GM12878 (cell line): ENCODE measurements around the gene BRAF. TPM values are rescaled to one million over a fixed set of nuclear protein-coding genes. Genes with fewer than 3 reads are reported as not detected.

ENCODE experiments used
- ATAC-seq: fragments of 200-7000 bp; cut with Tn5 transposase; 3 replicates; pipeline ENCODE4 v1.9.1; 2020; ENCODE audit warnings: mild to moderate bottlenecking, moderate library complexity
- BruUV-seq: library from RNA; stranded (reverse); fragments of 400-500 nt; replicated peaks from 2 replicates; lab custom pipeline; 2021; lab: Mats Ljungman, UMichigan
- CTCF ChIA-PET: fragments of 300-600 bp; sonication (Branson Sonifier 250); formaldehyde crosslinking; extraction: SDS; loops from one replicate; lab custom pipeline; 2021; ENCODE audit warnings: inconsistent platforms; lab: Yijun Ruan, JAX
- POLR2A ChIA-PET: fragments of 350-600 bp; formaldehyde crosslinking; extraction: SDS; loops from one replicate; lab custom pipeline; 2021; ENCODE audit warnings: inconsistent platforms; lab: Charles Lee
- RAD21 ChIA-PET: fragments of 300-600 bp; sonication (Branson Sonifier 250); formaldehyde crosslinking; loops from one replicate; lab custom pipeline; 2023; ENCODE audit warnings: antibody characterized with exemption; ENCODE audit not compliant: unreplicated experiment; lab: Charles Lee
- SMC1A ChIA-PET: fragments of 300-600 bp; sonication (Branson Sonifier 250); formaldehyde crosslinking; loops from one replicate; lab custom pipeline; 2023; ENCODE audit not compliant: unreplicated experiment, uncharacterized antibody; lab: Charles Lee
- DNase-seq: peaks from one replicate; pipeline ENCODE4 v3.0.0-alpha.2; 2011; ENCODE audit warnings: low read depth, low spot score
- FAIRE-seq: peaks from 3 replicates; lab custom pipeline; 2011; peaks lifted over from hg19 to GRCh38; lab: Jason Lieb, UNC
- H2AFZ ChIP-seq: 2 replicates; pipeline ENCODE4 v1.6.0; 2011; ENCODE audit warnings: low read depth, low read length, control low read depth; ENCODE audit not compliant: control insufficient read depth
- H3K27ac ChIP-seq: 2 replicates; pipeline ENCODE4 v1.5.1; 2011; ENCODE audit warnings: control low read depth; ENCODE audit not compliant: control insufficient read depth, insufficient read depth
- H3K27me3 ChIP-seq, 2 experiments: replicated peaks in 1 of 2; 2 replicates each; pipeline versions ENCODE4 v1.6.0 to v1.6.1; 2011; ENCODE audit warnings: low read length in 1 of 2; ENCODE audit not compliant: control insufficient read depth in 2 of 2, insufficient read depth in 2 of 2
- H3K36me3 ChIP-seq, 2 experiments: 2 replicates each; pipeline ENCODE4 v1.5.1; 2011; ENCODE audit warnings: low read length in 1 of 2; ENCODE audit not compliant: control insufficient read depth in 2 of 2, insufficient read depth in 2 of 2
- H3K4me1 ChIP-seq: 2 replicates; pipeline ENCODE4 v1.6.1; 2011; ENCODE audit warnings: mild to moderate bottlenecking, low read length, moderate library complexity, mixed read lengths; ENCODE audit not compliant: control insufficient read depth, insufficient read depth
- H3K4me2 ChIP-seq: 2 replicates; pipeline ENCODE4 v1.6.0; 2011; ENCODE audit warnings: control low read depth; ENCODE audit not compliant: control insufficient read depth, insufficient read depth
- H3K4me3 ChIP-seq: fragments of 200-600 bp; sonication (generic); 2 replicates; pipeline ENCODE4 v1.5.1; 2016
- H3K79me2 ChIP-seq: 2 replicates; pipeline ENCODE4 v1.6.0; 2011; ENCODE audit warnings: low read length; ENCODE audit not compliant: control insufficient read depth, insufficient read depth
- H3K9ac ChIP-seq: 2 replicates; pipeline ENCODE4 v1.8.0; 2011; ENCODE audit warnings: low read length, control low read depth, mixed read lengths; ENCODE audit not compliant: control insufficient read depth, insufficient read depth
- H3K9me3 ChIP-seq: replicated peaks from 3 replicates; pipeline ENCODE4 v1.5.1; 2011; ENCODE audit warnings: mild to moderate bottlenecking, low read length; ENCODE audit not compliant: control insufficient read depth, insufficient read depth
- H4K20me1 ChIP-seq: 2 replicates; pipeline ENCODE4 v1.6.0; 2011; ENCODE audit not compliant: control insufficient read depth, insufficient read depth
- DPF2 ChIP-seq: fragments of 450-650 bp; IDR thresholded peaks from 2 replicates; pipeline ENCODE4 v1.6.1; 2017; ENCODE audit warnings: mild to moderate bottlenecking
- EGR1 ChIP-seq, 2 experiments: IDR thresholded peaks; 1 replicate in 1 of 2; 2 replicates in 1 of 2; pipeline ENCODE4 v1.6.1; 2011 to 2012; ENCODE audit warnings: low read depth in 2 of 2, low read length in 2 of 2, borderline replicate concordance in 1 of 2, mild to moderate bottlenecking in 1 of 2, moderate library complexity in 1 of 2
- FOXM1 ChIP-seq: IDR thresholded peaks from 2 replicates; pipeline ENCODE4 v1.6.1; 2012; ENCODE audit warnings: low read depth, mild to moderate bottlenecking, inconsistent platforms, low read length, moderate library complexity
- NBN ChIP-seq: fragments of 450-650 bp; IDR thresholded peaks from 2 replicates; pipeline ENCODE4 v1.6.1; 2016
- NFYB ChIP-seq: IDR thresholded peaks from 2 replicates; pipeline ENCODE4 v1.6.1; 2011; ENCODE audit warnings: low read depth, mild to moderate bottlenecking, low read length, improper control_type of control experiment, moderate library complexity; ENCODE audit not compliant: insufficient read depth
- TCF12 ChIP-seq: IDR thresholded peaks from 2 replicates; pipeline ENCODE4 v1.6.1; 2011; ENCODE audit warnings: low read depth, mild to moderate bottlenecking, low read length
- ZBED1 ChIP-seq: IDR thresholded peaks from 2 replicates; pipeline ENCODE4 v1.6.1; 2016; ENCODE audit warnings: borderline replicate concordance
- WGBS: methylation state at CpG from one replicate; pipeline ENCODE4 v1.1.6; 2016; ENCODE audit warnings: low lambda C conversion rate; ENCODE audit not compliant: insufficient replicate concordance, insufficient coverage; ENCODE audit errors: missing lambda C conversion rate; 5-methylcytosine and 5-hydroxymethylcytosine counted together
- in situ Hi-C: fragments of 300-500 bp; cut with MboI; formaldehyde crosslinking; loops from 9 replicates; pipeline ENCODE4 v1.14.3; 2018; ENCODE audit warnings: mixed read lengths
- intact Hi-C: fragments of 100-400 bp; cut with micrococcal nuclease; formaldehyde crosslinking; loops from one replicate; pipeline ENCODE4 v1.14.2; 2022; ENCODE audit not compliant: unreplicated experiment
- polyA plus RNA-seq, 11 experiments: library from polyadenylated mRNA; depleted of rRNA in 4 of 11; unstranded in 6 of 11; stranded (reverse) in 5 of 11; fragments of >200 nt; fragmentation: Nextera tagmentation in 4 of 11; fragmentation: Illumina TruSeq in 1 of 11; extraction: Ambion mirVana in 4 of 11; extraction: Trizol in 1 of 11; gene quantifications; 1 replicate in 1 of 11; 2 replicates in 10 of 11; pipeline versions ENCODE4 v1.2.1 to v1.2.3, GENCODE V29; 2011 to 2016; ENCODE audit warnings: inconsistent platforms in 2 of 11, missing spikeins in 2 of 11, low read depth in 1 of 11
- total RNA-seq, 4 experiments: library from RNA; depleted of rRNA in 3 of 4; stranded (reverse); fragments of >200 nt in 3 of 4; fragmentation: Illumina TruSeq in 1 of 4; extraction: Trizol in 1 of 4; gene quantifications; 2 replicates each; pipeline versions ENCODE4 v1.2.1 to v1.2.3, GENCODE V29; 2013 to 2021

Gene BRAF
- total and polyA plus RNA-seq, 10 of the 15 experiments (the other 5 are each of a cell fraction or from before 2014, with no cell fraction given) = 2.6 to 31.0 (median 10.6) TPM

DNA sequence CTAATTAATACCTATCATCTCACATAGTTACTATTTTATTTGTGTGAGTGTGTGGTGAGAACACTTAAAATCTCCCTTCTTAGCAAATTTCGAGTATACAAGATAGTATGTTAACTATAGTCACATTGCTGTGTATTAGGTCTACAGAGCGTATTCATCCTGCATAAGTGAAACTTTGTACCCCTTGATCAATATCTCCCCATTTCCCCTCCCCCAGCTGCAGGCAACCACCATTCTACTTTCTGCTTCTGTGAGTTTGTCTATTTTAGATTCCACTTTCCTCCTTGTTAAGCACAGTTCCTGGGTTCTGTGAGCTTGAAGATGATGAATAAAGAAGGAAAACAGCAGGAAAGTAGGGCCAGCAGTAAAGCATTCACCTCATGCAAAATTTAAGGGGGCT, 47.6 kb upstream of the BRAF start:
- Histone ChIP-seq H3K27me3 (no peaks in the 10 kb centered on the region), H3K9ac (no peak overlapping the region), H3K27ac (no peak overlapping the region), H4K20me1 (no peaks in the 10 kb centered on the region), H3K4me3 (no peak overlapping the region), H3K9me3 (no peaks in the 10 kb centered on the region), H3K79me2 (no peaks in the 10 kb centered on the region), H3K4me2 (no peak overlapping the region), H2AFZ (no peak overlapping the region), H3K36me3 (no peaks in the 10 kb centered on the region), H3K4me1 (no peaks in the 10 kb centered on the region)
- in situ Hi-C loops (no loop called here), intact Hi-C loops (no loop called here)
- TF ChIP-seq ZBED1 (no peak), NBN (no peak)
- 29% methylated on average over 2 of the region's 2 CpGs for WGBS
- DNase-seq = no peak
- no peak for ATAC-seq
- ChIA-PET POLR2A (no interaction called here), RAD21 (no interaction called here), CTCF (no interaction called here), SMC1A (no interaction called here)
- no TSS peak for BruUV-seq
- no peak for FAIRE-seq

DNA sequence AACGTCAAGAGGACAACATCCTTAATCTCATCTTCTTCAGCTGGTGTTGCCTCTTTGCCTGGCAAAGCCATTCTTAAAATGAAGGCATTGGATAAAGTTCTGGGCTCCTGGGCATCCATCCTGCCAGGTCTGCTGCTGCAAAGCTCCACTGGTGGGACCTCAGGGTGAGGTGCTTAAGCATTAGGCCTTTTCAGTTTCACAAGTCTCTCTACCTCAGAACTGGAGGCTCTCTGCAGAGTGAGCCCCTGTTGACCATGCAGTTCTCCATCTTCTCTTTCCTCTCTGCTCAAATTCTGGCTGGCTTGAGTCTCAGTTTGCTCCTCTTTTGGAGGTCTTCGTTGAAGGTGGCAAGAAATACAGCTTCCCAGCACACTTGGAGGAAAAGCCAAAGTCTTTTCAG, 42.7 kb upstream of the BRAF start:
- no peaks in the 10 kb centered on the region for H4K20me1 ChIP-seq
- FAIRE-seq = no peak
- RAD21 ChIA-PET = no interaction called here
- no peak for ATAC-seq
- CTCF ChIA-PET = interaction anchor here (1.3 kb wide), 1 partner anchor 157 kb away, joined by 4 read pairs; no protein-coding TSS in a partner anchor
- TF ChIP-seq NFYB (no peak), TCF12 (no peak), EGR1 (IDR thresholded peaks at IDR 0.05; ENCODE audit: borderline replicate concordance in 1 of 2, low read depth in 2 of 2, low read length in 2 of 2) (no peak), DPF2 (no peak), FOXM1 (no peak)
- TF ChIP-seq, all 136 proteins: peak for 0
- Histone ChIP-seq H2AFZ (no peak overlapping the region), H3K27me3 (no peaks in the 10 kb centered on the region), H3K4me1 (no peaks in the 10 kb centered on the region), H3K36me3 (no peaks in the 10 kb centered on the region), H3K4me3 (no peak overlapping the region), H3K9ac (no peak overlapping the region), H3K4me2 (no peak overlapping the region), H3K79me2 (no peaks in the 10 kb centered on the region), H3K9me3 (no peaks in the 10 kb centered on the region), H3K27ac (no peak overlapping the region)
- intact Hi-C loops (no loop called here), in situ Hi-C loops (no loop called here)
- 0% methylated on average over 2 of the region's 2 CpGs for WGBS
- POLR2A ChIA-PET = no interaction called here
- no peak for DNase-seq
- no TSS peak for BruUV-seq
- SMC1A ChIA-PET = no interaction called here
